ENCODE results near the gene UNC80. TPM values are rescaled to one million over a fixed set of nuclear protein-coding genes. Genes with fewer than 3 reads are reported as not detected.

The UNC80 gene
- total and polyA plus RNA-seq, 4 donors: not detected

DNA sequence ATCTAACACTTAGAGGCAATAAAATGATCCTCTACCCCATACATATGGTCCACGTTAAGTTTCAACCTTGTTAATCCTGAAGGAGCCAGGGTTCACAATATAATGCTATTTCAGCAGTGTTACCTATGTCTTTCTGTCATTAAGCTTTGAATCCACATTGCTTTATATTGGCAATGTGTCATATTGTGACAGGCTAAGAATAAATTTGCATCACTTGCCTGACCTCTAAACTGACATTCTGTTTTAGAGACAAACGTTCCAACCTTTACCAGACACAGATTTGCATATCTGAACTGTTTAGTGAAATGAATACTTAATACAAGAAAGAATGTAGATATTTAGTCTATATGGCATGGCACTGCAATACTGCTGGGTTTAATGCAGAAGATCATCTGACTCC, 98.4 kb downstream of the UNC80 start:
- H3K36me3 ChIP-seq (ENCODE audit: control insufficient read depth in 1 of 2, insufficient read depth in 2 of 2, low read length in 1 of 2): no peaks in the 10 kb centered on the region
- H3K4me1 ChIP-seq (ENCODE audit: control insufficient read depth in 1 of 2, insufficient read depth in 2 of 2, low read length in 2 of 2): no peaks in the 10 kb centered on the region
- WGBS, 2 donors: 29 to 42% methylated on average over 2 of the region's 2 CpGs
- no peak overlapping the region for H3K4me3 ChIP-seq (ENCODE audit: low read length in 2 of 2)
- H3K9me3 ChIP-seq (ENCODE audit: control insufficient read depth, low read length): peaks cover 1% of the 10 kb centered on the region
- intact Hi-C loops (cut with DNase I): no loop called here
- no peaks in the 10 kb centered on the region for H3K27me3 ChIP-seq (ENCODE audit: control insufficient read depth in 1 of 2, insufficient read depth in 2 of 2, low read length in 1 of 2)
- DNase-seq: no peak
- no peak for ATAC-seq (ENCODE audit: low FRiP score)
- H3K27ac ChIP-seq (ENCODE audit: low read depth in 1 of 2, low read length in 2 of 2): no peak overlapping the region

DNA sequence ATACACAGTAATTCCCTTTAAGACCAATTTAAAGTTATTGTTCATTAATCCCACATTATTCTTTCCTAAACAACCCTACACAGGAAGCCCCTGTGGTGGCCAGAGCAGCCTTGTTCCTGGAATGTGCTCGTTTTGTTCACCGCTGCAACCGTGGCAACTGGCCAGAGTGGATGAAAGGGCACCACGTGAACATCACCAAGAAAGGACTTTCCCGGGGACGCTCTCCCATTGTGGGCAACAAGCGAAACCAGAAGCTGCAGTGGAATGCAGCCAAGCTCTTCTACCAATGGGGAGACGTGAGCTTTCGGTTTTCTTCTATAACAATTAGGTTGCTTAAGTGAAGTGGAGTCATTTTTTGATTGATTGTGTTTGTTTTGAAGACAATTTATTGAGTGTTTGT, 101.0 kb downstream of the UNC80 start:
- Histone ChIP-seq H3K27me3 (ENCODE audit: control insufficient read depth in 1 of 2, insufficient read depth in 2 of 2, low read length in 1 of 2) (no peaks in the 10 kb centered on the region), H3K4me3 (ENCODE audit: low read length in 2 of 2) (no peak overlapping the region), H3K27ac (ENCODE audit: low read depth in 1 of 2, low read length in 2 of 2) (no peak overlapping the region), H3K4me1 (ENCODE audit: control insufficient read depth in 1 of 2, insufficient read depth in 2 of 2, low read length in 2 of 2) (no peaks in the 10 kb centered on the region), H3K9me3 (ENCODE audit: control insufficient read depth, low read length) (peaks cover 1% of the 10 kb centered on the region), H3K36me3 (ENCODE audit: control insufficient read depth in 1 of 2, insufficient read depth in 2 of 2, low read length in 1 of 2) (no peaks in the 10 kb centered on the region)
- intact Hi-C loops (cut with DNase I): no loop called here
- DNase-seq (no peak), ATAC-seq (ENCODE audit: low FRiP score) (no peak)
- 51 to 59% methylated on average over 9 of the region's 9 CpGs for WGBS, 2 donors

DNA sequence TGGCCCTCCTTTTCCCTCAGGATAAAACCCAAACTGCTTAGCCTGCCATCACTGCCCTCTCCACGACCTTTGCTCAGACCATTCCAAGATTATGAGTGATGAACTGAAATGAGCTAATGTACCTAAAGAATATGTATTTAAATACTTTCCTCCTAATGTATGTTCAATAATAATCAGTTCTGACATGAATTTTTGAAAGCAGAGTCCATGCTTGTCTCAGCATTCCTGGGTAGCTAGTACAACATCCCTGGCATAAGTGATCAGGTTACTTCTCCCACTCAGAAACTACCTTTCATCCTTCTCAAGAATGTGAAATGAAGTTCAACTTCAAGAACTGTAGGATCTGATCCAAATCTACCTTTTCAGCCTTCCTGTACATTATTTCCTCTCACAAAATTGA, 103.6 kb downstream of the UNC80 start:
- no peak overlapping the region for H3K27ac ChIP-seq (ENCODE audit: low read depth in 1 of 2, low read length in 2 of 2)
- WGBS, 2 donors: 75 to 78% methylated on average over 1 of the region's 1 CpG
- no peak for ATAC-seq (ENCODE audit: low FRiP score)
- peaks cover 1% of the 10 kb centered on the region for H3K9me3 ChIP-seq (ENCODE audit: control insufficient read depth, low read length)
- H3K4me1 ChIP-seq (ENCODE audit: control insufficient read depth in 1 of 2, insufficient read depth in 2 of 2, low read length in 2 of 2): peaks cover 0 to 3% of the 10 kb centered on the region in 2 donors
- intact Hi-C loops (cut with DNase I): no loop called here
- H3K27me3 ChIP-seq (ENCODE audit: control insufficient read depth in 1 of 2, insufficient read depth in 2 of 2, low read length in 1 of 2): no peaks in the 10 kb centered on the region
- H3K4me3 ChIP-seq (ENCODE audit: low read length in 2 of 2): no peak overlapping the region
- no peak for DNase-seq
- no peaks in the 10 kb centered on the region for H3K36me3 ChIP-seq (ENCODE audit: control insufficient read depth in 1 of 2, insufficient read depth in 2 of 2, low read length in 1 of 2)

DNA sequence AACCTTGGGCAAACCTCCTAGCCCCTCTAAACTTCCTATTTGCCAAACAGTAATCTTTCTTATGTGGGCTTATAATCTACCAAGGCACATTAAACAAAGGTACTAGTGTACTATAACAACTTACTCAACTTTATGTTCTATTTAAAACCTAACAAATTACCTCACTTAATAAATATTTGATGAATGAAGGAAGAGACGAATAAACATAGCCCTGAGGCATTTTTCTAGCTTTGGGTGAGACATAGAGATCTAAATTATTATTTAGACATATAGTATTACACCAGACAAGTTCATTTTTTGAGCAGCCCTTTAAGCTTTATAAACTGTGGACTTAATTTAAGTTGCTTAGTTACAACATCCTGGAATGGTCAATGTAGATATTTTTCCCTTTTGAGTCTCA, 104.6 kb downstream of the UNC80 start:
- Histone ChIP-seq H3K27me3 (ENCODE audit: control insufficient read depth in 1 of 2, insufficient read depth in 2 of 2, low read length in 1 of 2) (no peaks in the 10 kb centered on the region), H3K9me3 (ENCODE audit: control insufficient read depth, low read length) (peaks cover 1% of the 10 kb centered on the region), H3K4me1 (ENCODE audit: control insufficient read depth in 1 of 2, insufficient read depth in 2 of 2, low read length in 2 of 2) (peaks cover 0 to 3% of the 10 kb centered on the region in 2 donors), H3K4me3 (ENCODE audit: low read length in 2 of 2) (no peak overlapping the region), H3K36me3 (ENCODE audit: control insufficient read depth in 1 of 2, insufficient read depth in 2 of 2, low read length in 1 of 2) (no peaks in the 10 kb centered on the region), H3K27ac (ENCODE audit: low read depth in 1 of 2, low read length in 2 of 2) (no peak overlapping the region)
- DNase-seq (no peak), ATAC-seq (ENCODE audit: low FRiP score) (no peak)
- 5 to 8% methylated on average over 1 of the region's 1 CpG for WGBS, 2 donors
- intact Hi-C loops (cut with DNase I): no loop called here

DNA sequence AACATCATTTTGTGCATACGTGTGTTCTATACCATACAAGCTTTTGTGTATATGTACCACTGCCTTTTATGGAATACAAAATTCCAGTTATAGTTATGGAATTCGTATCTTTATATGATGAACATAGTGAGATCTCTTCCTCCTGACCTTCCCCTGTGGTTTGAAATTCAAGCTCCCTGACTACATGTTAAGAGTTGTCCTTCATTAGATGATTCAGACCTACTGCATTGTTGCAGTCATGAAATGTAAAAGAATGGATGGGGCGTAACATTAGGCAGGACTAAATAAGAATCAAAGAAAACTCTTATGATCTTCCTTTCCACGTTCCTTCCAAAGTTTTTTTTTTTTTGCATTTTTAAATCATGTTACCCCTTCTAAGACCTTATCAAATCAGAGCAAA, 107.1 kb downstream of the UNC80 start:
- ATAC-seq (ENCODE audit: low FRiP score) (no peak), DNase-seq (no peak)
- H3K27me3 ChIP-seq (ENCODE audit: control insufficient read depth in 1 of 2, insufficient read depth in 2 of 2, low read length in 1 of 2): no peaks in the 10 kb centered on the region
- 88 to 93% methylated on average over 4 of the region's 4 CpGs for WGBS, 2 donors
- H3K4me1 ChIP-seq (ENCODE audit: control insufficient read depth in 1 of 2, insufficient read depth in 2 of 2, low read length in 2 of 2): peaks cover 0 to 3% of the 10 kb centered on the region in 2 donors
- no peaks in the 10 kb centered on the region for H3K9me3 ChIP-seq (ENCODE audit: control insufficient read depth, low read length)
- intact Hi-C loops (cut with DNase I): no loop called here
- H3K27ac ChIP-seq (ENCODE audit: low read depth in 1 of 2, low read length in 2 of 2): no peak overlapping the region
- H3K4me3 ChIP-seq (ENCODE audit: low read length in 2 of 2): no peak overlapping the region
- H3K36me3 ChIP-seq (ENCODE audit: control insufficient read depth in 1 of 2, insufficient read depth in 2 of 2, low read length in 1 of 2): no peaks in the 10 kb centered on the region

DNA sequence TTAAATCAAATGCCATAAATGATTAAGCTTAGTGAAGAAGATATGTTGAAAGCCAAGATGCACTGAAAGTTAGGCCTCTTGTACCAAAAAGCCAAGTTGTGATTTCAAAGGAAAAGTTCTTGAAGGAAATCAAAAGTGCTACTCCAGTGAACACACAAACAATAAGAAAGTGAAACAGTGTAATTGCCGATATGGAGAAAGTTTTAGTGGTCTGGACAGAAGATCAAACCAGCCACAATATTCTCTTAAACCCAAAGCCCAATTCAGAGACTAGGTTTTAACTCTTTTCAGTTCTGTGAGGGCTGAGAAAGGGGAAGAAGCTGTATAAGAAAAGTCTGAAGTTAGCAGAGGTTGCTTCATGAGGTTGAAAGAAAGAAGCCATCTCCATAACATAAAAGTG, 129.0 kb downstream of the UNC80 start:
- no peaks in the 10 kb centered on the region for H3K4me1 ChIP-seq (ENCODE audit: control insufficient read depth in 1 of 2, insufficient read depth in 2 of 2, low read length in 2 of 2)
- no peak for ATAC-seq (ENCODE audit: low FRiP score)
- no peak for DNase-seq
- intact Hi-C loops (cut with DNase I): no loop called here
- no peaks in the 10 kb centered on the region for H3K36me3 ChIP-seq (ENCODE audit: control insufficient read depth in 1 of 2, insufficient read depth in 2 of 2, low read length in 1 of 2)
- 79 to 86% methylated on average over 1 of the region's 1 CpG for WGBS, 2 donors
- peaks cover 1% of the 10 kb centered on the region for H3K9me3 ChIP-seq (ENCODE audit: control insufficient read depth, low read length)
- no peak overlapping the region for H3K27ac ChIP-seq (ENCODE audit: low read depth in 1 of 2, low read length in 2 of 2)
- no peaks in the 10 kb centered on the region for H3K27me3 ChIP-seq (ENCODE audit: control insufficient read depth in 1 of 2, insufficient read depth in 2 of 2, low read length in 1 of 2)
- no peak overlapping the region for H3K4me3 ChIP-seq (ENCODE audit: low read length in 2 of 2)

DNA sequence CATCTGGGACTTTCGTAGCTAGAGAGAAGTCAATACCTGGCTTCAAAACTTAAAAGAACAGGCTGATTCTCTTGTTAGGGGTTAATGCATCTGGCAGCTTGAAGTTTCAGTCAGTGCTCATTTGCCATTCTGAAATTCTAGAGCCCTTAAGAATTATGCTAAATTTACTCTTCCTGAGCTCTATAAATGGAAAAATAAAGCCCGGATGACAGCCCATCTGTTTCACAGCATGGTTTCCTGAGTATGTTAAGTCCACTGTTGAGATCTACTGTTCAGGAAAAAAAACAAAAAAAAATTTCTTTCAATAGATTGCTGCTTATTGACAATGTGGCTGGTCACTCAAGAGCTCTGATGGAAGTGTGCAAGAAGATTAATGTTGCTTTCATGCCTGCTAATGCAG, 129.5 kb downstream of the UNC80 start:
- Histone ChIP-seq H3K4me3 (ENCODE audit: low read length in 2 of 2) (no peak overlapping the region), H3K9me3 (ENCODE audit: control insufficient read depth, low read length) (no peaks in the 10 kb centered on the region), H3K27me3 (ENCODE audit: control insufficient read depth in 1 of 2, insufficient read depth in 2 of 2, low read length in 1 of 2) (no peaks in the 10 kb centered on the region), H3K36me3 (ENCODE audit: control insufficient read depth in 1 of 2, insufficient read depth in 2 of 2, low read length in 1 of 2) (no peaks in the 10 kb centered on the region), H3K27ac (ENCODE audit: low read depth in 1 of 2, low read length in 2 of 2) (no peak overlapping the region), H3K4me1 (ENCODE audit: control insufficient read depth in 1 of 2, insufficient read depth in 2 of 2, low read length in 2 of 2) (no peaks in the 10 kb centered on the region)
- intact Hi-C loops (cut with DNase I): no loop called here
- ATAC-seq (ENCODE audit: low FRiP score): no peak
- 51 to 56% methylated on average over 2 of the region's 2 CpGs for WGBS, 2 donors
- DNase-seq: no peak

DNA sequence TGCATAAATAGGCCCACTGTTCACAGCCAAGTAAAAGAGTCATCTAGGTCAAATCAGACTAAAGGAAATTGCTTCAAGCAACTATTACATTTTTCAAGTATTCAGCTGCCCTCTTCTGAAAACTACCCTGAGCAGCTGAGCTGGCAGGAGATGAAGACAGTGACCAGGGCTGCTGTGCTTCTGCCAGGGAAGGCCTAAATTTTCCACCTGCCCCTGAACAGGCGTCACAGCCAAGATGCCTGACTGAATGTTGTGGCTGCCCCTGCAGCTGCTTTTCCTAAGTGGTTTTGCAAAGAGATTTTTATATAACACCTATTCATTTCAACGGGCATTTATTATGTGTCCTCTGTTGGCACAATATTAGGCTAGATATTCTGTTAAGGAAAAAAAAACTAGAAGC, 134.1 kb downstream of the UNC80 start:
- no peaks in the 10 kb centered on the region for H3K27me3 ChIP-seq (ENCODE audit: control insufficient read depth in 1 of 2, insufficient read depth in 2 of 2, low read length in 1 of 2)
- H3K27ac ChIP-seq (ENCODE audit: low read depth in 1 of 2, low read length in 2 of 2): no peak overlapping the region
- DNase-seq (no peak), ATAC-seq (ENCODE audit: low FRiP score) (no peak)
- 90 to 94% methylated on average over 2 of the region's 2 CpGs for WGBS, 2 donors
- no peaks in the 10 kb centered on the region for H3K9me3 ChIP-seq (ENCODE audit: control insufficient read depth, low read length)
- H3K4me1 ChIP-seq (ENCODE audit: control insufficient read depth in 1 of 2, insufficient read depth in 2 of 2, low read length in 2 of 2): no peaks in the 10 kb centered on the region
- H3K36me3 ChIP-seq (ENCODE audit: control insufficient read depth in 1 of 2, insufficient read depth in 2 of 2, low read length in 1 of 2): no peaks in the 10 kb centered on the region
- intact Hi-C loops (cut with DNase I): no loop called here
- H3K4me3 ChIP-seq (ENCODE audit: low read length in 2 of 2): no peak overlapping the region

DNA sequence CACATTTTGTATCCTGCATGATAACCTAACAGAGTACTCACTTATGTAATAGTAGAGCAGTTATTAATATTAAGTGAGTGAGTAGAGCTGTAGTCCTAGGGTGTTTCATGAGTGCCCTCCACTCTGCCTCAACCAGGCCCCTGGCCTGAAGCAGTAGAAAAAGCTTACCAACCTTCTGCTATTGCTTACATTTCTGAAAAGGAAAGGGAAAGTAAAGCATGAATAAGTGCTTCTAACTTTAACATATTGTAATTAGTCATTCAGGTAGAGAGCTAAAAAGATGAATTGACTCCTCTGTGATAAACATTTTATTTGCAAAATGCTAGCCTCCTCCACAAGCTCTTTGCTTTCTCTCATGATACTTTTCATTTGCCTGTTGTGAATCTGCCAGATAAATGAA, 136.1 kb downstream of the UNC80 start:
- no peak for DNase-seq
- H3K27me3 ChIP-seq (ENCODE audit: control insufficient read depth in 1 of 2, insufficient read depth in 2 of 2, low read length in 1 of 2): no peaks in the 10 kb centered on the region
- intact Hi-C loops (cut with DNase I): no loop called here

More for the DNA sequence above, 136.1 kb downstream of the UNC80 start:
- no peaks in the 10 kb centered on the region for H3K36me3 ChIP-seq (ENCODE audit: control insufficient read depth in 1 of 2, insufficient read depth in 2 of 2, low read length in 1 of 2)
- H3K4me3 ChIP-seq (ENCODE audit: low read length in 2 of 2): no peak overlapping the region
- H3K9me3 ChIP-seq (ENCODE audit: control insufficient read depth, low read length): no peaks in the 10 kb centered on the region
- ATAC-seq (ENCODE audit: low FRiP score): no peak
- no peaks in the 10 kb centered on the region for H3K4me1 ChIP-seq (ENCODE audit: control insufficient read depth in 1 of 2, insufficient read depth in 2 of 2, low read length in 2 of 2)
- no peak overlapping the region for H3K27ac ChIP-seq (ENCODE audit: low read depth in 1 of 2, low read length in 2 of 2)

Measured in aorta (tissue), 5 donors.